PC-3 (cell line): ENCODE data around the gene TRIM71. TPM values are rescaled to one million over a fixed set of nuclear protein-coding genes. Genes with fewer than 3 reads are reported as not detected.

ENCODE experiments used
- ATAC-seq: fragments of 200-7000 bp; cut with Tn5 transposase; 2 replicates; pipeline ENCODE4 v1.9.1; 2020; ENCODE audit warnings: mild to moderate bottlenecking, moderate library complexity
- BruUV-seq: library from RNA; stranded (reverse); fragments of 400-500 nt; replicated peaks from 2 replicates; lab custom pipeline; 2021; lab: Mats Ljungman, UMichigan
- CTCF ChIA-PET: fragments of 300-600 bp; sonication (Branson Sonifier 250); formaldehyde crosslinking; loops from one replicate; lab custom pipeline; 2022; ENCODE audit warnings: antibody characterized with exemption; lab: Charles Lee
- POLR2A ChIA-PET: fragments of 300-600 bp; sonication (Branson Sonifier 250); formaldehyde crosslinking; loops from one replicate; lab custom pipeline; 2022; ENCODE audit warnings: antibody characterized with exemption; ENCODE audit not compliant: unreplicated experiment; lab: Charles Lee
- DNase-seq: peaks from one replicate; pipeline ENCODE4 v3.0.0-alpha.2; 2015
- H2AFZ ChIP-seq: fragments of 300-600 bp; sonication (generic); 2 replicates; pipeline ENCODE4 v1.6.0; 2016; ENCODE audit warnings: antibody characterized with exemption, low read length
- H3F3A ChIP-seq: fragments of 300-600 bp; sonication (generic); one replicate; pipeline ENCODE4 v1.6.0; 2017; ENCODE audit warnings: antibody characterized with exemption, low read length, control low read depth, mild to moderate bottlenecking; ENCODE audit not compliant: unreplicated experiment
- H3K27ac ChIP-seq: fragments of 300-600 bp; sonication (generic); 2 replicates; pipeline ENCODE4 v1.5.1; 2016; ENCODE audit warnings: mild to moderate bottlenecking, low read length
- H3K27me3 ChIP-seq: fragments of 300-600 bp; sonication (generic); 2 replicates; pipeline ENCODE4 v1.6.1; 2016; ENCODE audit warnings: low read length, mixed read lengths
- H3K36me3 ChIP-seq: fragments of 300-600 bp; sonication (generic); 2 replicates; pipeline ENCODE4 v1.6.1; 2016; ENCODE audit warnings: low read depth, mixed run types, low read length, mixed read lengths
- H3K4me1 ChIP-seq: fragments of 300-600 bp; sonication (generic); 2 replicates; pipeline ENCODE4 v1.5.1; 2016; ENCODE audit warnings: low read length; ENCODE audit not compliant: insufficient read depth
- H3K4me2 ChIP-seq: fragments of 300-600 bp; sonication (generic); 2 replicates; pipeline ENCODE4 v1.6.0; 2016; ENCODE audit warnings: low read length
- H3K4me3 ChIP-seq: fragments of 300-600 bp; sonication (generic); 2 replicates; pipeline ENCODE4 v1.5.1; 2016; ENCODE audit warnings: mild to moderate bottlenecking, low read length, mixed read lengths
- H3K79me2 ChIP-seq: fragments of 300-600 bp; sonication (generic); 2 replicates; pipeline ENCODE4 v1.6.1; 2017; ENCODE audit warnings: low read length, mixed read lengths
- H3K9ac ChIP-seq: fragments of 300-600 bp; sonication (generic); 2 replicates; pipeline ENCODE4 v1.6.0; 2016; ENCODE audit warnings: mild to moderate bottlenecking, low read length
- H3K9me2 ChIP-seq: fragments of 300-600 bp; sonication (generic); replicated peaks from 2 replicates; pipeline ENCODE4 v1.6.1; 2016; ENCODE audit warnings: mixed run types, low read length, mixed read lengths
- H3K9me3 ChIP-seq: fragments of 300-600 bp; sonication (generic); 2 replicates; pipeline ENCODE4 v1.6.1; 2016; ENCODE audit warnings: low read length, mixed read lengths
- H4K20me1 ChIP-seq: fragments of 300-600 bp; sonication (generic); 2 replicates; pipeline ENCODE4 v1.6.1; 2016; ENCODE audit warnings: low read length, mixed read lengths
- CTCF ChIP-seq: fragments of 300-600 bp; sonication (generic); conservative IDR thresholded peaks from 2 replicates; pipeline ENCODE4 v1.5.1; 2017; ENCODE audit warnings: antibody characterized with exemption, low read depth, mild to moderate bottlenecking, low read length
- EZH2 ChIP-seq: fragments of 300-600 bp; sonication (generic); IDR thresholded peaks from one replicate; pipeline ENCODE4 v1.6.1; 2017; ENCODE audit warnings: antibody characterized with exemption, mild to moderate bottlenecking, low read length; ENCODE audit not compliant: unreplicated experiment
- EZH2phosphoT487 ChIP-seq: fragments of 300-600 bp; sonication (generic); IDR thresholded peaks from 2 replicates; pipeline ENCODE4 v1.6.1; 2018; ENCODE audit warnings: mild to moderate bottlenecking, antibody characterized with exemption, low read length, borderline replicate concordance
- intact Hi-C: fragments of 100-400 bp; cut with micrococcal nuclease; formaldehyde crosslinking; loops from 2 replicates; pipeline ENCODE4 v1.9.0; 2023
- total RNA-seq: library from RNA; depleted of rRNA; stranded (reverse); fragments of >200 nt; gene quantifications from 2 replicates; pipeline ENCODE4 v1.2.3, GENCODE V29; 2014

Gene TRIM71
- total RNA-seq, 1 experiment from 2014 or later = 0.11 TPM

GRCh38 chr3:32837366-32837765 is 19.6 kb downstream of the TRIM71 start:
- H3K4me2 ChIP-seq = no peak overlapping the region
- peaks cover 1% of the 10 kb centered on the region for H3F3A ChIP-seq
- H3K27me3 ChIP-seq = no peaks in the 10 kb centered on the region
- no TSS peak for BruUV-seq
- DNase-seq (no peak), ATAC-seq (no peak)
- POLR2A ChIA-PET = no interaction called here
- H4K20me1 ChIP-seq = no peaks in the 10 kb centered on the region
- H3K9ac ChIP-seq = no peak overlapping the region
- peaks cover 11% of the 10 kb centered on the region for H3K4me1 ChIP-seq
- H3K9me2 ChIP-seq = no peaks in the 10 kb centered on the region
- no peaks in the 10 kb centered on the region for H3K9me3 ChIP-seq
- H3K4me3 ChIP-seq = no peak overlapping the region
- CTCF ChIA-PET = no interaction called here
- intact Hi-C loops = no loop called here
- no peak overlapping the region for H3K27ac ChIP-seq
- no peak for TF ChIP-seq EZH2phosphoT487
- no peak for TF ChIP-seq EZH2
- no peak for TF ChIP-seq CTCF
- H3K36me3 ChIP-seq = no peaks in the 10 kb centered on the region
- no peak overlapping the region for H2AFZ ChIP-seq
- no peaks in the 10 kb centered on the region for H3K79me2 ChIP-seq

GRCh38 chr3:32837789-32838188 is 20.0 kb downstream of the TRIM71 start:
- Histone ChIP-seq H3K9me3 (no peaks in the 10 kb centered on the region), H3K27ac (no peak overlapping the region), H3K4me1 (peaks cover 15% of the 10 kb centered on the region), H3K4me3 (no peak overlapping the region), H3K4me2 (no peak overlapping the region), H2AFZ (no peak overlapping the region), H3K79me2 (no peaks in the 10 kb centered on the region), H3K27me3 (no peaks in the 10 kb centered on the region), H3K9ac (no peak overlapping the region), H4K20me1 (no peaks in the 10 kb centered on the region), H3F3A (peaks cover 6% of the 10 kb centered on the region), H3K36me3 (no peaks in the 10 kb centered on the region), H3K9me2 (no peaks in the 10 kb centered on the region)
- ChIA-PET CTCF (no interaction called here), POLR2A (no interaction called here)
- ATAC-seq (no peak), DNase-seq (no peak)
- intact Hi-C loops = no loop called here
- no peak for TF ChIP-seq EZH2
- TF ChIP-seq CTCF = no peak
- TF ChIP-seq EZH2phosphoT487 = no peak
- no TSS peak for BruUV-seq

- no peaks in the 10 kb centered on the region for H3K79me2 ChIP-seq
- intact Hi-C loops = no loop called here
- TF ChIP-seq EZH2phosphoT487 = no peak
- TF ChIP-seq CTCF = no peak
- no peak for TF ChIP-seq EZH2
- no peaks in the 10 kb centered on the region for H4K20me1 ChIP-seq
- no peak overlapping the region; the same call in 1 of the 2 replicates for H2AFZ ChIP-seq
- H3K36me3 ChIP-seq = no peaks in the 10 kb centered on the region
- no peak for ATAC-seq
- no peaks in the 10 kb centered on the region for H3K9me3 ChIP-seq
- H3K9ac ChIP-seq = no peak overlapping the region
- no peak overlapping the region for H3K4me2 ChIP-seq
- peaks cover 23% of the 10 kb centered on the region for H3K4me1 ChIP-seq
- H3F3A ChIP-seq = peaks cover 7% of the 10 kb centered on the region
- no peaks in the 10 kb centered on the region for H3K9me2 ChIP-seq
- DNase-seq = no peak
- no peak overlapping the region for H3K4me3 ChIP-seq
- ChIA-PET POLR2A (no interaction called here), CTCF (no interaction called here)
- BruUV-seq = no TSS peak
- no peaks in the 10 kb centered on the region for H3K27me3 ChIP-seq
- no peak overlapping the region for H3K27ac ChIP-seq
Observed at GRCh38 chr3:32839714-32840085, 21.9 kb downstream of the TRIM71 start.
